Measurements from ENCODE around the gene PABPN1.

Gene PABPN1

GRCh38 chr14:23365036-23365731 lies 43.9 kb downstream of the PABPN1 start, which contains the start of gene EFS:
EFS (minus strand) TSS chr14:23365172; CDS start chr14:23365025, 147 bp downstream.
- H3K27ac ChIP-seq: peak within 1 kb of the TSS; percentile 97
- TF ChIP-seq CTCF (conservative IDR thresholded peaks at IDR 0.05): no peak
- peak; percentile 96 for TF ChIP-seq ZFX (IDR thresholded peaks at IDR 0.05)

DNA sequence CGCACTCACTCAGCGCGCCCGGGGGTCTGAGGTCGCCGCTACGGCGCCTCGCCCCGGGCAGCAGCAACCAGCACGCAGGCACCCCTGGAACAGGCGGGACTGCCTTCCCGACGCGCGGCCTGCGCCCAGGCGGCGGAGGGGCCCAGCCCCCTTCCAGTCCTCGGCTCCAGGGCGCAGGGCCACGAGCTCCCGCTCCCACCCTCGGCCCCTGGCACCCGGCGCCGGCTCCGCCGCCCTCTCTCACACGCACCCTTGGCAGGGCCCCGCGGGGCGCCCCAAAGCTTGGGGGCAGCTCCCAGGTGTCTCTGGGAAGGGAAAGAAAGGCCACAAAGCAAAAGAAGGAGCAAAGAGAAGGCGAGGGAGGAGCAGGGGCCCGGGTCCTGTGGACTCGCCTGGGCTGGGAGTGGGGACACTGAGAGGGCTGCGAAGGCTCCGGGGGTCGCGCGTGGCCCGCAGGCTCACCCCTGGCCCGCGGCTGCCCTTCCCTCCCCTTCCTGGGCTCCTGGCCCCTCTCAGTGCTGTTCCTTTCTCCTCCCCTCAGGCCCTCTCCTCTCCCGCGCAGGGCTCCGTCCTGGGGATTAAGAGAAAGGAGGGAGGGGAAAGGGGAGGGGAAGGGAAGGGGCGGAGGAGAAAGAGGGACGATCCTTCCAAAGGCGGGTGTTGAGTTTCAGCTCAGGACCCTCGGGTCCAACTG lies 44.6 kb downstream of the PABPN1 start:
- peak overlapping the region; percentile 97 for H3K27ac ChIP-seq
- TF ChIP-seq CTCF (conservative IDR thresholded peaks at IDR 0.05): no peak

DNA sequence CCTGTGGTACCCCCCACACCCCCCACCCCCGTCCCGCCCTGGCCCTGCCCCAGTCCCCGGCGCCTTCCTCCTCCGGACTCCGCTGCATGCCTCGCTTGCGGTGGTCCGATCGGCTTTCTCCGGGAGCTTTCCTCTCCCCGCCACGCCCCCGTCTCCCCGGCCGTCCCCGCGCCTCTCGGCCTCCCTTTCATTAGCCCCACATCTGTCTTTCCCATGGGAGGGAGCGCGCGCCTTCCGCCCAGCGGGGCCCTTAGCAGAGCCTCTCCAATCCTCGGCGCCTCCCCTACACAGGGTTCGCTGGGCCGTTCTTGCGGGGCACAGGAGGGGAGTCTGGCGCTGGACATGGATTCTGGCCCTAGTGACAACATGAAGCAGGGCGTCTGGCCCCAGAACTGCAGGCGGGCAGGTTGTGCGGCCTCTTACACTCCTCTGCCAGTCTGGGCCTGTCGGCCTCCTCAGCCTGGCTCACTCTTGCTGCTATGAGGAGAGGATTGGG lies 45.2 kb downstream of the PABPN1 start:
- H3K27ac ChIP-seq: no peak overlapping the region
- TF ChIP-seq ZFX (IDR thresholded peaks at IDR 0.05) (no peak), CTCF (conservative IDR thresholded peaks at IDR 0.05) (no peak)

GRCh38 chr14:23370221-23370620 lies 49.0 kb downstream of the PABPN1 start:
- H3K27ac ChIP-seq: no peak overlapping the region
- TF ChIP-seq CTCF (conservative IDR thresholded peaks at IDR 0.05): no peak
- TF ChIP-seq ZFX (IDR thresholded peaks at IDR 0.05): no peak

DNA sequence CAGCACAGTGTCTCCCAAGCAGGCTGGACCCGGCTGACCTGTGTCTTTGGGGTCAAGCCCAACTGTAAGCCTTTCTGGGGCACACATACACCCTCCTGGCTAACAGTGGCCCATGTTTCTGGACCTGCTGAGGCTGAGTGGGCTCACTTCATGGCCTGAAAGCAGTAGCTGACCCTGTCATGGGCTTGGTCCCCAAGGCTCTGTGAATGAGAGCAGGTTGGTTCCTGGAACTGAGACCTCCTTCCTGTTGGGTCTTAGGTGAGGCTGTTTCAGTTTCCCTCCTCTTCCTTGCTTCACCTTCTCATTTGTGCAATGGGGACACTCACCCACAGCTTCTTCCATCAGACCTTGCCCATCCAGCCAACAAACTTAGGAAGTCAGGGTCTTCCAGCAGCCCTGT lies 50.6 kb downstream of the PABPN1 start:
- TF ChIP-seq CTCF (conservative IDR thresholded peaks at IDR 0.05) (no peak), ZFX (IDR thresholded peaks at IDR 0.05) (no peak)
- H3K27ac ChIP-seq: no peak overlapping the region

DNA sequence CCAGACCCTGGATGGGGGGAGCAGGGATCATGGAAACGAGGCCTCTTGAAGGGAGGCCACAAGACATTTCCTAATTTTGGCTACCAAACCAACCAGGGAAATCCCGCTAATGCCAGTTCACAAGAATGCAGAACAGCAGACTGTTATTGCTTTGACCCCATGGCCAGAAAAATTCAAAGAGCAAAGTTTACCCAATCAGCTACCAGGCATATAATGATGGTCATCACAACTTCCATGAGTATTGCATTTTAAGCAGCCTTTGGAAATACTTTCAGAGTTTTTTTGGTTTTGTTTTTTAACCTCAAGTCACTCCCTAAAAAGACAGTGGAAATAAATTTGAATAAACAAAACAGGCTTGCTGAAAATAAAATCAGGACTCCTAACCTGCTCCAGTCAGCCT lies 51.3 kb downstream of the PABPN1 start, which contains the start of gene IL25:
TSS of gene IL25 (plus strand) at position 301 of the 400 bp plus-strand sequence.
- H3K27ac ChIP-seq: no peak within 1 kb of the TSS
- TF ChIP-seq ZFX (IDR thresholded peaks at IDR 0.05): no peak

GRCh38 chr14:23373041-23373440 lies 51.8 kb downstream of the PABPN1 start:
- TF ChIP-seq ZFX (IDR thresholded peaks at IDR 0.05) (no peak), CTCF (conservative IDR thresholded peaks at IDR 0.05) (no peak)
- no peak overlapping the region for H3K27ac ChIP-seq
